Panc1 (cell line): ENCODE data around the gene MGMT. TPM values are rescaled to one million over a fixed set of nuclear protein-coding genes. Genes with fewer than 3 reads are reported as not detected.

Experiments
- ATAC-seq: fragments of 200-7000 bp; cut with Tn5 transposase; 2 replicates; pipeline ENCODE4 v1.9.1; 2020; ENCODE audit warnings: mild to moderate bottlenecking, moderate library complexity
- BruUV-seq: library from RNA; stranded (reverse); fragments of 400-500 nt; replicated peaks from 2 replicates; lab custom pipeline; 2021; lab: Mats Ljungman, UMichigan
- CTCF ChIA-PET: fragments of 300-600 bp; sonication (Branson Sonifier 250); formaldehyde crosslinking; loops from one replicate; lab custom pipeline; 2022; ENCODE audit warnings: antibody characterized with exemption; lab: Charles Lee
- POLR2A ChIA-PET: fragments of 300-600 bp; sonication (Branson Sonifier 250); formaldehyde crosslinking; loops from one replicate; lab custom pipeline; 2022; ENCODE audit warnings: antibody characterized with exemption; lab: Charles Lee
- DNase-seq: peaks from one replicate; pipeline ENCODE4 v3.0.0-alpha.2; 2010; ENCODE audit warnings: low read depth, low spot score
- H3K27ac ChIP-seq: 2 replicates; pipeline ENCODE4 v1.5.1; 2011; ENCODE audit warnings: mild to moderate bottlenecking, low read length, inconsistent platforms
- H3K27me3 ChIP-seq: fragments of 200-500 bp; sonication (Bioruptor generic); 2 replicates; pipeline ENCODE4 v1.6.0; 2014; ENCODE audit warnings: low read length, inconsistent platforms; ENCODE audit not compliant: control insufficient read depth, insufficient read depth
- H3K36me3 ChIP-seq: fragments of 200-500 bp; sonication (Bioruptor generic); 2 replicates; pipeline ENCODE4 v1.5.1; 2014; ENCODE audit warnings: inconsistent platforms, mild to moderate bottlenecking, low read length, moderate library complexity; ENCODE audit not compliant: control insufficient read depth, insufficient read depth
- H3K4me1 ChIP-seq: 2 replicates; pipeline ENCODE4 v1.5.1; 2011; ENCODE audit warnings: inconsistent platforms, mild to moderate bottlenecking, low read length, moderate library complexity; ENCODE audit not compliant: control insufficient read depth, insufficient read depth
- H3K4me3 ChIP-seq, 2 experiments: 2 replicates each; pipeline ENCODE4 v1.5.1; 2011 to 2012; ENCODE audit warnings: low read depth in 2 of 2, low read length in 2 of 2, mild to moderate bottlenecking in 2 of 2, inconsistent platforms in 1 of 2, moderate library complexity in 1 of 2
- H3K9me3 ChIP-seq: fragments of 200-500 bp; sonication (Bioruptor generic); 2 replicates; pipeline ENCODE4 v1.5.1; 2014; ENCODE audit warnings: low read depth, mild to moderate bottlenecking, inconsistent platforms, low read length, moderate library complexity; ENCODE audit not compliant: control insufficient read depth, insufficient read depth
- CTCF ChIP-seq: fragments of 450-650 bp; IDR thresholded peaks from 2 replicates; pipeline ENCODE4 v1.5.1; 2017; ENCODE audit warnings: mild to moderate bottlenecking
- POLR2AphosphoS5 ChIP-seq: IDR thresholded peaks from 2 replicates; pipeline ENCODE4 v1.6.1; 2012; ENCODE audit warnings: mild to moderate bottlenecking, low read depth, low read length, moderate library complexity
- REST ChIP-seq, 2 experiments: IDR thresholded peaks; 2 replicates each; pipeline ENCODE4 v1.6.1; 2011 to 2012; ENCODE audit warnings: low read depth in 2 of 2, control low read depth in 1 of 2, low read length in 1 of 2, mild to moderate bottlenecking in 1 of 2, moderate library complexity in 1 of 2; ENCODE audit not compliant: insufficient read depth in 1 of 2
- SIN3A ChIP-seq: IDR thresholded peaks from 2 replicates; pipeline ENCODE4 v1.6.1; 2012; ENCODE audit warnings: low read depth, mild to moderate bottlenecking, low read length, moderate library complexity, borderline replicate concordance; ENCODE audit not compliant: insufficient read depth
- TCF7L2 ChIP-seq: IDR thresholded peaks from 2 replicates; pipeline ENCODE4 v1.6.1; 2011; ENCODE audit warnings: mild to moderate bottlenecking, low read depth, low read length, inconsistent platforms
- in situ Hi-C: cut with HindIII; loops from 2 replicates; pipeline ENCODE4 v1.10.0; 2016; ENCODE audit warnings: low sequenced_read_pairs, low pct_unique_long_range_greater_than_20kb
- intact Hi-C: fragments of 100-400 bp; cut with micrococcal nuclease; formaldehyde crosslinking; loops from one replicate; pipeline ENCODE4 v1.10.0; 2022; ENCODE audit not compliant: unreplicated experiment
- total RNA-seq: library from RNA; stranded (reverse); gene quantifications from one replicate; pipeline ENCODE4 v1.2.1, GENCODE V29; 2021; ENCODE audit not compliant: unreplicated experiment

MGMT gene
- total RNA-seq, 1 experiment from 2014 or later = 27.3 TPM

DNA sequence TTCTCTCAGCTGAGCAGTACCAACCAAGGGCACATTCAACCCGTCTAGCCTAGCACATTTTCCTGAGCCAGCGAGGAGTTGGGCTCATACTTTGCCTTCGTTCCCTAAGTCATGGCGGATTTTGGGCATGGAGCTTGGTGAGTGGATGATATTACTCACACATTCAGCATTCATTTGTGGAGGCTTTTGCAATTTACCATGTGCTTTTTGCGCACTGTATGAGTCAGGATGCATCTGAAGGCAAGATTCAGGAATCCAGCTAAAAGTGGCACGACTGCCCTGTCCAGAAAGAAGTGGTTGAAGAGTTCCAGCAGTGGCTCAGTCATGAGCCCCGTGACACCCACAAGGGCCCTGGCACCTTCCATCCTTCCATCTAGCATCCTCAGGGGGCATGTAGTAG lies 24.2 kb upstream of the MGMT start:
- in situ Hi-C loops (no loop called here), intact Hi-C loops (no loop called here)
- ATAC-seq (no peak), DNase-seq (no peak)
- POLR2A ChIA-PET = no interaction called here
- Histone ChIP-seq H3K4me1 (no peaks in the 10 kb centered on the region), H3K27ac (no peak overlapping the region), H3K9me3 (no peaks in the 10 kb centered on the region), H3K36me3 (no peaks in the 10 kb centered on the region), H3K27me3 (peaks cover 5% of the 10 kb centered on the region; the same call in 1 of the 2 replicates), H3K4me3 (no peak overlapping the region)
- no peak for TF ChIP-seq POLR2AphosphoS5
- CTCF ChIA-PET = no interaction called here
- BruUV-seq = no TSS peak

DNA sequence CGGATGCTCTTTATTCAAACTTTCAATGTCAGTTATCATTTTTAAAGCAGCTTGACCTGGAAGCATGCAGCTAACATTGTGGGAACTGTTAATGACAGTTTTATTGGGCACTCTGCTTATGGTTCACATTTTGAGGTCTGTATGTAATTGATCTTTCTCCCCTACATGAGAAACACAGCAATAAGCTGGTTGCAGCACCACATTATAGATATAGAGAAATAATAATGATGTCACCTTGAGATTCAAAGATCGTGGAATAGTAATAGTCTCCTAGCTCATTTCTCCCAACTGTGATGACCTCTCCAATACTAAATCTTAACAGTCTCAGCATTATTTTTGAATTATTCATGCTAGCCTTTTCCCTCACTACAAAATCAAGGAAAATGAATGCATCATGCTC lies 22.7 kb upstream of the MGMT start:
- in situ Hi-C loops = no loop called here
- ATAC-seq = no peak
- no TSS peak for BruUV-seq

More for the DNA sequence above, 22.7 kb upstream of the MGMT start:
- ChIA-PET CTCF (no interaction called here), POLR2A (no interaction called here)
- Histone ChIP-seq H3K36me3 (no peaks in the 10 kb centered on the region), H3K4me1 (no peaks in the 10 kb centered on the region), H3K9me3 (no peaks in the 10 kb centered on the region), H3K27ac (no peak overlapping the region), H3K27me3 (peaks cover 5% of the 10 kb centered on the region; the same call in 1 of the 2 replicates), H3K4me3 (no peak overlapping the region)
- intact Hi-C loops = no loop called here
- no peak for TF ChIP-seq SIN3A
- no peak for TF ChIP-seq POLR2AphosphoS5
- TF ChIP-seq REST (IDR thresholded peaks at IDR 0.05; ENCODE audit: insufficient read depth in 1 of 2, low read depth in 2 of 2, low read length in 1 of 2) = no peak
- TF ChIP-seq CTCF = no peak
- no peak for TF ChIP-seq TCF7L2
- DNase-seq = no peak
